GM15510 (cell line): ENCODE measurements around the gene CBX4.
A peak's percentile ranks its signal among the peaks of the same experiment; 100 is the strongest.

ENCODE experiments used
- POLR2A ChIP-seq: IDR thresholded peaks from 3 replicates; pipeline ENCODE4 v1.6.1; 2011; ENCODE audit warnings: borderline replicate concordance; ENCODE audit not compliant: insufficient read length; ENCODE audit errors: extremely low read depth

Gene CBX4

GRCh38 chr17:79804856-79805696, 34.2 kb downstream of the CBX4 start:
- no peak for TF ChIP-seq POLR2A

GRCh38 chr17:79803997-79804855, 35.0 kb downstream of the CBX4 start:
- TF ChIP-seq POLR2A = peak; percentile 44

GRCh38 chr17:79803421-79803996, 35.7 kb downstream of the CBX4 start:
- TF ChIP-seq POLR2A = no peak

- no peak for TF ChIP-seq POLR2A
Measured at GRCh38 chr17:79802736-79803420, 36.4 kb downstream of the CBX4 start.

GRCh38 chr17:79802039-79802735, 37.1 kb downstream of the CBX4 start:
- TF ChIP-seq POLR2A = no peak

GRCh38 chr17:79801156-79802038, 37.8 kb downstream of the CBX4 start:
- no peak for TF ChIP-seq POLR2A

GRCh38 chr17:79800325-79801155, 38.7 kb downstream of the CBX4 start:
- no peak for TF ChIP-seq POLR2A

GRCh38 chr17:79799538-79800324, 39.5 kb downstream of the CBX4 start:
- no peak for TF ChIP-seq POLR2A

GRCh38 chr17:79799174-79799537, 40.1 kb downstream of the CBX4 start:
- TF ChIP-seq POLR2A = no peak

- TF ChIP-seq POLR2A = no peak
Measured at GRCh38 chr17:79798299-79799173, 40.7 kb downstream of the CBX4 start.

GRCh38 chr17:79797492-79798298, 41.5 kb downstream of the CBX4 start:
- no peak for TF ChIP-seq POLR2A
